Mesendoderm (in vitro differentiated cells): ENCODE measurements around the gene MUC20.
A peak's percentile ranks its signal among the peaks of the same experiment; 100 is the strongest.
"Not testable (repeated sequence)": the region's sequence is repeated elsewhere in the genome, so short reads cannot be mapped to it uniquely, and the experiment has no call there.

Experiments used
- DNase-seq: peaks from one replicate; pipeline ENCODE4 v3.0.0; 2013
- H2AK5ac ChIP-seq: 2 replicates; pipeline ENCODE4 v1.6.1; 2013; ENCODE audit warnings: low read length, inconsistent platforms
- H2BK120ac ChIP-seq: 2 replicates; pipeline ENCODE4 v1.6.1; 2013; ENCODE audit warnings: low read depth, mild to moderate bottlenecking, low read length, moderate library complexity, mixed read lengths
- H2BK15ac ChIP-seq: replicated peaks from 2 replicates; pipeline ENCODE4 v1.6.1; 2013; ENCODE audit warnings: low read depth, mild to moderate bottlenecking, moderate library complexity
- H2BK5ac ChIP-seq: 2 replicates; pipeline ENCODE4 v1.6.1; 2013; ENCODE audit warnings: low read length, inconsistent platforms
- H3K18ac ChIP-seq: 2 replicates; pipeline ENCODE4 v1.6.1; 2013; ENCODE audit warnings: mild to moderate bottlenecking, low read length, mixed read lengths
- H3K23ac ChIP-seq: one replicate; pipeline ENCODE4 v1.6.1; 2013; ENCODE audit warnings: low read length
- H3K27ac ChIP-seq: 2 replicates; pipeline ENCODE4 v1.5.1; 2013; ENCODE audit warnings: low read depth, mild to moderate bottlenecking, inconsistent platforms, low read length, moderate library complexity
- H3K27me3 ChIP-seq: 2 replicates; pipeline ENCODE4 v1.6.1; 2013; ENCODE audit warnings: low read length, control low read depth, mild to moderate bottlenecking, inconsistent platforms; ENCODE audit not compliant: insufficient read depth, poor library complexity
- H3K36me3 ChIP-seq: 2 replicates; pipeline ENCODE4 v1.6.1; 2013; ENCODE audit warnings: low read length, inconsistent platforms; ENCODE audit not compliant: control insufficient read depth, insufficient read depth
- H3K4ac ChIP-seq: one replicate; pipeline ENCODE4 v1.6.1; 2013; ENCODE audit warnings: low read depth, mild to moderate bottlenecking, low read length, moderate library complexity
- H3K4me1 ChIP-seq: 2 replicates; pipeline ENCODE4 v1.6.1; 2013; ENCODE audit warnings: low read depth, low read length, inconsistent platforms; ENCODE audit not compliant: control insufficient read depth
- H3K4me2 ChIP-seq: 2 replicates; pipeline ENCODE4 v1.6.1; 2013; ENCODE audit warnings: low read length
- H3K4me3 ChIP-seq: 2 replicates; pipeline ENCODE4 v1.5.1; 2013; ENCODE audit warnings: mild to moderate bottlenecking, low read length
- H3K56ac ChIP-seq: one replicate; pipeline ENCODE4 v1.6.1; 2013; ENCODE audit warnings: low read length
- H3K79me1 ChIP-seq: 2 replicates; pipeline ENCODE4 v1.6.1; 2013; ENCODE audit warnings: low read length, inconsistent platforms
- H3K79me2 ChIP-seq: 2 replicates; pipeline ENCODE4 v1.6.1; 2013; ENCODE audit warnings: mild to moderate bottlenecking, low read length; ENCODE audit not compliant: control insufficient read depth, insufficient read depth
- H3K9ac ChIP-seq: 2 replicates; pipeline ENCODE4 v1.6.1; 2013; ENCODE audit warnings: low read length, inconsistent platforms
- H4K5ac ChIP-seq: one replicate; pipeline ENCODE4 v1.6.1; 2013; ENCODE audit warnings: low read length
- H4K8ac ChIP-seq: one replicate; pipeline ENCODE4 v1.6.1; 2013; ENCODE audit warnings: low read depth, mild to moderate bottlenecking, control low read depth, low read length, moderate library complexity
- WGBS: extraction: QIAGEN DNeasy Blood & Tissue Kit; methylation state at CpG from one replicate; pipeline ENCODE4 v1.1.7; 2013; ENCODE audit warnings: low lambda C conversion rate, missing lambda C conversion rate; ENCODE audit not compliant: insufficient coverage; ENCODE audit errors: extremely low coverage; 5-methylcytosine and 5-hydroxymethylcytosine counted together

Gene MUC20

GRCh38 chr3:195708061-195708460 lies 12.7 kb upstream of the MUC20 start:
- Histone ChIP-seq H3K4me2 (no peak overlapping the region), H4K8ac (no peak overlapping the region), H3K79me2 (no peaks in the 10 kb centered on the region), H3K4me3 (no peak overlapping the region), H3K18ac (no peak overlapping the region), H3K27ac (no peak overlapping the region), H3K79me1 (no peaks in the 10 kb centered on the region), H2AK5ac (no peak overlapping the region), H3K56ac (no peak overlapping the region), H3K23ac (no peak overlapping the region), H2BK15ac (no peak overlapping the region), H3K27me3 (no peaks in the 10 kb centered on the region), H3K4ac (no peak overlapping the region), H2BK120ac (no peak overlapping the region), H3K9ac (no peak overlapping the region), H2BK5ac (no peak overlapping the region), H4K5ac (no peak overlapping the region), H3K36me3 (no peaks in the 10 kb centered on the region), H3K4me1 (peaks cover 3% of the 10 kb centered on the region)
- WGBS, result no CpG with 5 or more reads among the region's 6 CpGs
- DNase-seq, result no peak

GRCh38 chr3:195708626-195709481 lies 11.9 kb upstream of the MUC20 start:
- Histone ChIP-seq H3K4me2 (no peak overlapping the region), H3K4me1 (peaks cover 3% of the 10 kb centered on the region), H3K4me3 (no peak overlapping the region), H3K56ac (no peak overlapping the region), H2BK15ac (no peak overlapping the region), H3K79me2 (no peaks in the 10 kb centered on the region), H3K4ac (no peak overlapping the region), H4K8ac (no peak overlapping the region), H4K5ac (no peak overlapping the region), H2BK120ac (no peak overlapping the region), H2BK5ac (no peak overlapping the region), H3K36me3 (no peaks in the 10 kb centered on the region), H3K18ac (no peak overlapping the region), H3K23ac (no peak overlapping the region), H3K9ac (no peak overlapping the region), H3K79me1 (no peaks in the 10 kb centered on the region), H3K27ac (no peak overlapping the region), H2AK5ac (no peak overlapping the region), H3K27me3 (no peaks in the 10 kb centered on the region)
- no peak for DNase-seq
- no CpG with 5 or more reads among the region's 6 CpGs for WGBS

GRCh38 chr3:195709676-195710085 lies 11.1 kb upstream of the MUC20 start:
- no peak overlapping the region for H2BK5ac ChIP-seq
- H3K79me2 ChIP-seq, result no peaks in the 10 kb centered on the region
- H3K4me1 ChIP-seq, result peaks cover 3% of the 10 kb centered on the region
- H3K4ac ChIP-seq, result no peak overlapping the region
- WGBS, result no CpG with 5 or more reads among the region's 6 CpGs
- H3K36me3 ChIP-seq, result no peaks in the 10 kb centered on the region
- H3K4me3 ChIP-seq, result no peak overlapping the region
- H3K18ac ChIP-seq, result no peak overlapping the region
- no peak overlapping the region for H3K9ac ChIP-seq
- no peak overlapping the region for H4K8ac ChIP-seq
- H3K23ac ChIP-seq, result no peak overlapping the region
- H3K27ac ChIP-seq, result peak overlapping the region; percentile 20
- no peaks in the 10 kb centered on the region for H3K79me1 ChIP-seq
- no peak overlapping the region for H2BK120ac ChIP-seq
- no peak overlapping the region for H3K56ac ChIP-seq
- H3K27me3 ChIP-seq, result no peaks in the 10 kb centered on the region
- no peak for DNase-seq
- no peak overlapping the region for H2BK15ac ChIP-seq
- H4K5ac ChIP-seq, result no peak overlapping the region
- H2AK5ac ChIP-seq, result no peak overlapping the region
- no peak overlapping the region for H3K4me2 ChIP-seq

GRCh38 chr3:195710126-195710905 lies 10.5 kb upstream of the MUC20 start:
- H3K27me3 ChIP-seq, H3K79me1 ChIP-seq, H3K4ac ChIP-seq, H3K4me2 ChIP-seq, H2BK5ac ChIP-seq, DNase-seq, H3K56ac ChIP-seq, H3K36me3 ChIP-seq, H2BK120ac ChIP-seq, H3K9ac ChIP-seq, H3K23ac ChIP-seq, H3K18ac ChIP-seq, H2AK5ac ChIP-seq, H2BK15ac ChIP-seq, H3K4me3 ChIP-seq, H4K8ac ChIP-seq, H3K79me2 ChIP-seq, H3K4me1 ChIP-seq, H4K5ac ChIP-seq: not testable (repeated sequence)
- WGBS, result no CpG with 5 or more reads among the region's 6 CpGs
- H3K27ac ChIP-seq, result peak overlapping the region; percentile 20

GRCh38 chr3:195711091-195711812 lies 9.5 kb upstream of the MUC20 start:
- not testable (repeated sequence) for H2BK15ac ChIP-seq, H3K4me2 ChIP-seq, H2BK120ac ChIP-seq, H2BK5ac ChIP-seq, H4K5ac ChIP-seq, H3K23ac ChIP-seq, H3K18ac ChIP-seq, H3K56ac ChIP-seq, DNase-seq, H3K4me3 ChIP-seq, H2AK5ac ChIP-seq, H3K36me3 ChIP-seq, H4K8ac ChIP-seq, H3K9ac ChIP-seq, H3K4me1 ChIP-seq, H3K4ac ChIP-seq, H3K27me3 ChIP-seq, H3K79me2 ChIP-seq, H3K79me1 ChIP-seq
- WGBS, result no CpG with 5 or more reads among the region's 2 CpGs
- H3K27ac ChIP-seq, result peak overlapping the region; percentile 55
